Measurements from ENCODE around the gene CLIC6.

The CLIC6 gene

DNA sequence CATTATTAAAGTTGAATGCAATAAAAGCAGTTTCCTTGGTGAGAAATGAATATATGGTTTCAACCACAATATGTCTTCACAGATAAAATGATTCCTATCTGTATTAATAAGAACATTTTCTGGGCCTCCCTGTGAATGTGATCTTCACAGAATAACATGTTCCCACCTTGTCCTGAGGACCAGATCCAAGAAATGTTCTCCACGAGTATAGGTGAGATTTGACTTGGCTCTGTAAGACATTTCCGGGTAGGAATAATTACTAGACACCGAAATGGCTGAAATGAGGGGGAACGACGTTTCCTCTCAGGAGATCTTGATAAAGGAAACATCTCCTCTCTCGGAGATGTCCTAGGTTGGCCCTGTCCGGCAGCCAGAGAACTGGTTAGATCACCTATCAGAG, 61.4 kb downstream of the CLIC6 start:
- no peak for DNase-seq

- DNase-seq, result no peak
These were observed 62.1 kb downstream of the CLIC6 start for GRCh38 chr21:34730756-34731445.

- no peak for DNase-seq
These were observed 63.6 kb downstream of the CLIC6 start for GRCh38 chr21:34732388-34732821.

DNA sequence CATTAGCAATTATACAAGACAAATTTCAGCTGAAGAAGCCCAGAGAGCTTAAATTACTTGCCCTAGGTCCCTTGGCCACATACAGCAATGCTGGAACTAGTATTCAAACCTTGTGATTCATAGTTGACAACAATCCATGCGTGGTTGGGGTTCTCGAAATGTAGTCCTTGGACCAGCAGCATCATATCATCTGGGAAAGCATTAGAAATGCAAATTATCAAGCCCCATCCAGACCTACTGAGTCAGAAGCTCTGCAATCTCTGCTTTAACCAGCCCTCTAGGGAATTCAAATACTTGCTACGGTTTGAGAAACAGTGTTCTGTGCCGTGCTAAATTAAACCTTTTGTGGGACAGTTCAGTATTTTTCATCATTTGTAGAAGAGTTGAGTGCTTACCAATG, 65.1 kb downstream of the CLIC6 start:
- no peak for DNase-seq

DNA sequence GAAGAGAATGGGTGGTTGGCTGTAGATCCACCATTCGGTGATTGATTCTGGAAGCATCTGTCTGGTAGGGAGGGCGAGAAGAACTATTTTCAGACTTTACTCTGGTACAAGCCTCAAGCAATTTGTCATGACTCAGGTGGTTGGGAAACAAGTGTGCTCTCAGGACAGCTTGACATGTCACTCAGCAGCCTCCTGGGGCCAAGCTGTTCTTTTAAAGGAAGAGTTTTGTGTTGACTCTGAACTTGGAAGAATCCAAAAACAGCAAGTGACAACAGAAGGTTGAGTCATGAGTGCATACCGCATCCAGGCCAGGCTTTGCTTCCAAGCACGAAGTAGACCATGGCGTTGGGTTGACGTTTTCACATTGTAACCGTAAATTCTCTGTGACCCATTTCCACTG, 65.9 kb downstream of the CLIC6 start:
- no peak for DNase-seq

GRCh38 chr21:34736116-34736874, 67.5 kb downstream of the CLIC6 start:
- no peak for DNase-seq

- DNase-seq, result no peak
These were observed 68.3 kb downstream of the CLIC6 start for GRCh38 chr21:34737115-34737514.

DNA sequence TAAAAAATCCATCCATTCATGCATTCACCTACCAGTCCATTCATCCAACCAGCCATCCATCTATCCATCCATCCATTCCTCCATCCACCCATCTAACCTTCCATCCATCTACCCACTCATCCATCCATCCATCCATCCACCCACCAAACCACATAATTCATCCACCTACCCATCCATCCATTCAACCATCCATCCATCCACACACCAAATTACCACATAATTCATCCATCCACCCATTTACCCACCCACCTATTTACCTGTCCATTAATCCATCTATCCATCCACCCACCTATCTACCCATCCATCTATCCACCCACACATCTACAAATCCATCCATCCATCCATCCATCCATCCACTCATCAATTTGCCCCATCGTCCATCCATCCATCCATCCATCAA, 71.4 kb downstream of the CLIC6 start:
- DNase-seq, result no peak

DNA sequence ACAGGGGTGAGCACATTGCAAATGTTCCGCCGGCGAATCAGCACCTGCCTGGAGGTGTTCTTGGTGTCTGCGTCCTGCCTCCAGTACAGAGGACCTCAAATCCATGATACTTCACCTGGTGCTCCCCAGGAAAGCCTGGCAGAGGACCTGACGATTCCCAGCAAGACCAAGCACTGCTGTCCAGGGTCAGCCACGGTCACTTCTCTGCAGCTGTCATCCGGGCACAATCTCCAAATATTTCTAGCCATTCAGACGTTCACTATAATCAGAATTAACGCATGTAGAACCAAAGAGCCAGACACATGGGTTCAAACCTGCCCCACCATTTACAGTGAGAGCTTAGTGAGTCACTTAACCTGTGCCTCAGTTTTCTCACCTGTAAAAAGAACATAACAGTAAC, 74.5 kb downstream of the CLIC6 start:
- no peak for DNase-seq

GRCh38 chr21:34743831-34744230, 75.0 kb downstream of the CLIC6 start:
- DNase-seq, result no peak

- no peak for DNase-seq
These were observed 76.0 kb downstream of the CLIC6 start for GRCh38 chr21:34744801-34745200.

- no peak for DNase-seq
These were observed 76.9 kb downstream of the CLIC6 start for GRCh38 chr21:34745557-34746255.

GRCh38 chr21:34748862-34749261, 80.1 kb downstream of the CLIC6 start:
- DNase-seq, result no peak

DNA sequence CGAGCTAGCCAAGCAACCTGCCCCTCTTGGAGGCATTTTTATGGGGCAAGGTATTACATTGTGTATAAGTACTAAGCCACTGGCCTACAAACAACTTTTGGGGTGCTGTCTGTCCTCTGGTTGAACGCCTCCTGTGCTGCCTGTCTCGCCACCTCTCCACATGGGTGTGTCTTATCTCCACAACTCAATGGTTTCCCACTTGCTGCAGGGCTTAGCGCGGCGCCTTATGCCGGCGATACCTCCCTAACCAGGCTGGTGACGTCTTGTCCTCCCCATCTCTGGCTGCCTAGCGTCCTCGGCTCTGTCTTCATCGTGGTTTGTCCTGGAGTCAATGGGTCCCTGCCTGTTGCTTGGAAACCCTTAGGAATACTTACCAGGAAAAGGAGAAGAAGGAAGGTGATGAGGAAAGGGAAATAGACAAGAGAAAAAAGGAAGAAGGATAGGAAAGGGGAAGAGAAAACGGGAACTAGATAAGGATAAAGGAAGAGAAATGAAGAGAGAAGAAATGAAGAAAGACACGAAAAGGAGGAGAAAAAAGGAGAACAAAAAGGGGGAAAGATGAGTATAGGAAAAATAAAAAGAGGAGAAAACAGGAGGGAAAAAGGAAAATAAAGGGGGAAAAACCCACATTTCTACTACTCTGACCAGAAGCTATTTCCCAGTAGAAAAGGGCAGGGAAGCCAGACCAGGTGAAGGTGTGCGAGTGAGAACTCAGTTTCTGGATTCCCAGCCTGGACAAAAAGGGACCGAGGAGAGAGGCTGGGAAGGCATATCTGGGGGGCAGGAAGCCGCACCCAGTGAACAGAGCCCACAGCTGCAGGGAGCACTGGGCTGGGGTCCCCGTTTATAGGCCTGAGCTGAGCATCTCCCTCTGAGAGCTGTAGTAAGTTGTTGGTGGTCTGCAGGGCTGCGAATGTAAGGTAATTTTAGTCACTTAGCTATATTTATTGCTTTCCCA, 86.2 kb downstream of the CLIC6 start:
- DNase-seq, result no peak

DNA sequence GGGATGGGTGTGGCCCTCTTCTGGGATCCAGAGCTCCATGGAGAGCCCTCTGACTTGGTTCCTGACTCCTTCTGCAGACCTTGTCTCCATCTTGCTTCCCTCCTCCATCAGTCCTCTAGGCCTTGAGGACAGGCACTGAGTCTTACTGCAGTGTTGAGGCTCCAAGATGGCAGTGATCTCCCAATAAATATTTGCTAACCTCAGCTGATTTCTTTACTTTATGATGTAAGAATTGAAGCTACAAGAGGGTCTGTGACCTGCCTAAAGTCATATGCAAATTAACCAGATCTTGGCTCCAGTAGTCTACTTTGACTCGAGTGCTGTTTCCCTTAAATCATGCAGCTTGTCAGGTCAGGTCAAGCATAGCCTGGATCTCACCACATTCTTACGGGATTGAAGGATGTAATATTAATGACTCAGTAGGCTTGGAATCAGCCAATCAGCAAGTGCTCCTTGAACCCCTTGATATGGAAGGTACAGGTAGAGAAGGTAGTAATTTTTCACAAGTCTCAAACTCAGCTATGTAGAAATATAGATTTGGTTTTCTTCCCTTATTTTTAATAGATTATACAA, 93.0 kb downstream of the CLIC6 start:
- no peak for DNase-seq

- no peak for DNase-seq
These were observed 94.0 kb downstream of the CLIC6 start for GRCh38 chr21:34762786-34763185.

- DNase-seq, result no peak
These were observed 96.0 kb downstream of the CLIC6 start for GRCh38 chr21:34764715-34765284.

DNA sequence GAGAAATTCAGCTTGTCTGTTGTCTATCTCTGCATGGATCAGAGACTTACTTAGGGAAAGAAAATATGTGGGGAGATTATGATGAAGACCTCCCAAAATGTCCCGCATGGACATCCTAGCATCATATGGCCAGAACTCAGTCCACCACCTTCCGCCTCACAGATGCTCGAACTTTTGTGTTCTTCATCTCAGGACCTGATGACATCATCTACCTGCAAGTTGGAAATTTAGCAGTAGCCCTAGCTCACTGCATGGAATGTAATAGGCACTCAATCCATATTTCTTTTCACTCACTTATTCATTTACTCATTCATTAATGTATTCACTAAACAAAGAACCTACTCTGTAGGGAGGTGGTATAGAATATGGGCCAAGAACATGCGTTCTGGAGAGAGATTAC, 96.8 kb downstream of the CLIC6 start:
- no peak for DNase-seq

DNA sequence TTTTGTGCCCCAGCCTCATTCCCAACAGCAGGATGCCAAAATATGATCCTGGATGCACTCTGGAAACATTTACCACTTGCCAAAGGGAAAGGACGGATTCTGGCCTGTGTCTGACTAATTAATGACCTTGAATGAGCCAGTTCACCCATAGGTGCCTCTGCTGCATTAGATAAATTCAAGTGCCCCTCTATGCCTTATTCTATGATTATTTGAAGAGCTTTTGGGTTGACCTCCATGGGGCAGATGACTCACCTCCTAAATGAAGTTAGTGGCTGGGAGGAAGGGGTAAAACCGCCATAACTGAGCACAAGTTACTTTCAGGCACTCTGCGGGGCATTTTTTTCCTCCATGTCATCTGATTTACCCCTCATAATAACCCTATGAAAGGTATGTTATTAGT, 98.1 kb downstream of the CLIC6 start:
- DNase-seq, result no peak
